Activated naive CD4-positive, alpha-beta T cell treated with anti-CD3 and anti-CD28 coated beads, Interleukin-2, amount 50 U/mL, for 72 hours (primary cell): ENCODE results near the gene SEC61A2. TPM values are rescaled to one million over a fixed set of nuclear protein-coding genes. Genes with fewer than 3 reads are reported as not detected.

ENCODE experiments used
- ATAC-seq, 2 donors: fragments of 150-1000 bp; cut with Tn5 transposase; 2 replicates each; pipeline ENCODE4 v1.10.0; 2021; ENCODE audit warnings: mild to moderate bottlenecking in 2 of 2, moderate library complexity in 2 of 2
- DNase-seq, 2 donors: peaks; one replicate each; pipeline ENCODE4 v3.0.0; 2021 to 2022; ENCODE audit warnings: low spot score in 2 of 2
- H3K27ac Mint-ChIP-seq, 2 donors: one replicate each; pipeline ENCODE4 v1.8.0; 2022; ENCODE audit warnings: mild to moderate bottlenecking in 2 of 2, mixed read lengths in 2 of 2
- H3K36me3 Mint-ChIP-seq, 2 donors: one replicate each; pipeline ENCODE4 v1.8.0; 2022; ENCODE audit warnings: mixed read lengths in 2 of 2
- H3K9me3 Mint-ChIP-seq, 2 donors: one replicate each; pipeline ENCODE4 v1.8.0; 2022; ENCODE audit warnings: mixed read lengths in 2 of 2
- total RNA-seq, 2 donors: library from RNA; stranded (reverse); gene quantifications; one replicate each; pipeline ENCODE4 v1.2.3, GENCODE V29; 2022

Gene SEC61A2
- total RNA-seq, 2 donors from 2014 or later = 25.4 to 28.8 TPM

GRCh38 chr10:12186323-12186722 lies 56.8 kb downstream of the SEC61A2 start:
- peak overlapping the region; percentile 62 to 78 for H3K27ac Mint-ChIP-seq
- DNase-seq (no peak), ATAC-seq (peak in 1 of 2 donors; percentile 68)
- H3K36me3 Mint-ChIP-seq = peaks cover 16 to 44% of the 10 kb centered on the region in 2 donors
- no peaks in the 10 kb centered on the region for H3K9me3 Mint-ChIP-seq

- Mint-ChIP-seq H3K9me3 (no peaks in the 10 kb centered on the region), H3K36me3 (peaks cover 15 to 40% of the 10 kb centered on the region in 2 donors), H3K27ac (peak overlapping the region; percentile 61 to 78)
- DNase-seq (no peak), ATAC-seq (no peak)
Measured at GRCh38 chr10:12187321-12187905, 57.9 kb downstream of the SEC61A2 start.

- DNase-seq (no peak), ATAC-seq (no peak)
- Mint-ChIP-seq H3K27ac (peak overlapping the region in 1 of 2 donors; percentile 31), H3K9me3 (no peaks in the 10 kb centered on the region), H3K36me3 (peaks cover 19 to 31% of the 10 kb centered on the region in 2 donors)
Measured at GRCh38 chr10:12188656-12189055, 59.2 kb downstream of the SEC61A2 start.

GRCh38 chr10:12189426-12189825 lies 59.9 kb downstream of the SEC61A2 start:
- H3K9me3 Mint-ChIP-seq = no peaks in the 10 kb centered on the region
- H3K27ac Mint-ChIP-seq = no peak overlapping the region
- DNase-seq = no peak

GRCh38 chr10:12191715-12192114 lies 62.2 kb downstream of the SEC61A2 start:
- H3K27ac Mint-ChIP-seq = peak overlapping the region; percentile 2 to 84
- no peaks in the 10 kb centered on the region for H3K9me3 Mint-ChIP-seq
- DNase-seq = no peak
- peaks cover 33 to 47% of the 10 kb centered on the region in 2 donors for H3K36me3 Mint-ChIP-seq
- no peak for ATAC-seq

More at GRCh38 chr10:12189426-12189825, 59.9 kb downstream of the SEC61A2 start:
- no peak for ATAC-seq
- H3K36me3 Mint-ChIP-seq = peaks cover 24 to 31% of the 10 kb centered on the region in 2 donors

GRCh38 chr10:12193193-12193592 lies 63.7 kb downstream of the SEC61A2 start:
- Mint-ChIP-seq H3K27ac (peak overlapping the region in 1 of 2 donors; percentile 35), H3K36me3 (peaks cover 25 to 40% of the 10 kb centered on the region in 2 donors)

GRCh38 chr10:12194752-12195271 lies 65.3 kb downstream of the SEC61A2 start:
- DNase-seq (peak in 1 of 2 donors; percentile 38), ATAC-seq (no peak)
- Mint-ChIP-seq H3K9me3 (no peaks in the 10 kb centered on the region), H3K36me3 (peaks cover 39 to 47% of the 10 kb centered on the region in 2 donors), H3K27ac (peak overlapping the region; percentile 99 to 100)

More at GRCh38 chr10:12193193-12193592, 63.7 kb downstream of the SEC61A2 start:
- ATAC-seq (no peak), DNase-seq (no peak)
- H3K9me3 Mint-ChIP-seq = no peaks in the 10 kb centered on the region

GRCh38 chr10:12195281-12195602 lies 65.8 kb downstream of the SEC61A2 start:
- DNase-seq (no peak), ATAC-seq (peak in 1 of 2 donors; percentile 1)
- Mint-ChIP-seq H3K9me3 (no peaks in the 10 kb centered on the region), H3K36me3 (peaks cover 39 to 47% of the 10 kb centered on the region in 2 donors), H3K27ac (peak overlapping the region; percentile 99 to 100)

- ATAC-seq = peak; percentile 96 to 97
Measured at GRCh38 chr10:12195603-12196506, 66.4 kb downstream of the SEC61A2 start, which contains the start of the genes CDC123 and NUDT5. TSS of gene CDC123 (plus strand) at chr10:12196188. CDS start at chr10:12196246, 58 bp downstream. TSS of gene NUDT5 (minus strand) at chr10:12195891. CDS start at chr10:12186291, 9,600 bp downstream.

GRCh38 chr10:12196531-12197211 lies 67.2 kb downstream of the SEC61A2 start:
- Mint-ChIP-seq H3K9me3 (no peaks in the 10 kb centered on the region), H3K27ac (peak overlapping the region; percentile 99 to 100), H3K36me3 (peaks cover 51 to 52% of the 10 kb centered on the region in 2 donors)
- DNase-seq (no peak), ATAC-seq (no peak)

More at GRCh38 chr10:12195603-12196506, 66.4 kb downstream of the SEC61A2 start, which contains the start of the genes CDC123 and NUDT5:
- DNase-seq = peak; percentile 85 to 89
- peak within 1 kb of the TSS; percentile 99 to 100 for H3K27ac Mint-ChIP-seq
- H3K36me3 Mint-ChIP-seq = peaks cover 44 to 47% of the 10 kb centered on the region in 2 donors
- no peaks in the 10 kb centered on the region for H3K9me3 Mint-ChIP-seq

- Mint-ChIP-seq H3K27ac (no peak overlapping the region), H3K9me3 (no peaks in the 10 kb centered on the region), H3K36me3 (peaks cover 42 to 53% of the 10 kb centered on the region in 2 donors)
- no peak for ATAC-seq
- no peak for DNase-seq
Measured at GRCh38 chr10:12198156-12198555, 68.7 kb downstream of the SEC61A2 start.

- DNase-seq (no peak), ATAC-seq (no peak)
- Mint-ChIP-seq H3K27ac (peak overlapping the region; percentile 5 to 23), H3K9me3 (no peaks in the 10 kb centered on the region), H3K36me3 (peaks cover 23 to 48% of the 10 kb centered on the region in 2 donors)
Measured at GRCh38 chr10:12200850-12201249, 71.4 kb downstream of the SEC61A2 start.

GRCh38 chr10:12201543-12201942 lies 72.1 kb downstream of the SEC61A2 start:
- peaks cover 16 to 41% of the 10 kb centered on the region in 2 donors for H3K36me3 Mint-ChIP-seq
- no peaks in the 10 kb centered on the region for H3K9me3 Mint-ChIP-seq
- ATAC-seq (peak; percentile 90 to 93), DNase-seq (peak in 1 of 2 donors; percentile 20)
- H3K27ac Mint-ChIP-seq = peak overlapping the region; percentile 5 to 23

GRCh38 chr10:12202226-12202625 lies 72.7 kb downstream of the SEC61A2 start:
- no peak for DNase-seq
- H3K36me3 Mint-ChIP-seq = peaks cover 12 to 37% of the 10 kb centered on the region in 2 donors

GRCh38 chr10:12205082-12205481 lies 75.6 kb downstream of the SEC61A2 start:
- peaks cover 8 to 20% of the 10 kb centered on the region in 2 donors for H3K36me3 Mint-ChIP-seq
- no peak overlapping the region for H3K27ac Mint-ChIP-seq
- DNase-seq (no peak), ATAC-seq (no peak)
- no peaks in the 10 kb centered on the region for H3K9me3 Mint-ChIP-seq

More at GRCh38 chr10:12202226-12202625, 72.7 kb downstream of the SEC61A2 start:
- ATAC-seq = peak; percentile 19 to 44
- Mint-ChIP-seq H3K9me3 (no peaks in the 10 kb centered on the region), H3K27ac (no peak overlapping the region)

GRCh38 chr10:12207114-12207513 lies 77.6 kb downstream of the SEC61A2 start:
- Mint-ChIP-seq H3K27ac (peak overlapping the region in 1 of 2 donors; percentile 25), H3K36me3 (peaks cover 4 to 5% of the 10 kb centered on the region in 2 donors), H3K9me3 (no peaks in the 10 kb centered on the region)
- DNase-seq (no peak), ATAC-seq (no peak)
